Mesodermal cell (in vitro differentiated cells): Measurements from ENCODE around the gene VSIG10L2.

Source experiments
- H3K27ac ChIP-seq: 2 replicates; pipeline ENCODE4 v1.7.0; 2013; ENCODE audit warnings: mild to moderate bottlenecking, low read depth, low read length, moderate library complexity; ENCODE audit not compliant: severe bottlenecking
- H3K36me3 ChIP-seq: 2 replicates; pipeline ENCODE4 v1.7.1; 2013; ENCODE audit warnings: mild to moderate bottlenecking, low read length, moderate library complexity; ENCODE audit not compliant: control insufficient read depth, insufficient read depth
- H3K4me1 ChIP-seq: one replicate; pipeline ENCODE4 v1.7.1; 2013; ENCODE audit warnings: mild to moderate bottlenecking, low read length; ENCODE audit not compliant: insufficient read depth, control insufficient read depth, poor library complexity, severe bottlenecking
- H3K4me3 ChIP-seq: 2 replicates; pipeline ENCODE4 v1.7.0; 2013; ENCODE audit warnings: low read length, control low read depth, mild to moderate bottlenecking; ENCODE audit not compliant: insufficient read depth, poor library complexity, severe bottlenecking; ENCODE audit errors: extremely low read depth
- H3K9me3 ChIP-seq: 2 replicates; pipeline ENCODE4 v1.7.1; 2013; ENCODE audit warnings: mild to moderate bottlenecking, low read length, moderate library complexity; ENCODE audit not compliant: control insufficient read depth
- WGBS, 2 experiments: methylation state at CpG; one replicate each; pipeline ENCODE4 v1.1.5; 2013; ENCODE audit warnings: missing lambda C conversion rate in 2 of 2; ENCODE audit not compliant: insufficient coverage in 2 of 2; 5-methylcytosine and 5-hydroxymethylcytosine counted together

Gene VSIG10L2

GRCh38 chr11:125930076-125930450 lies 15.8 kb upstream of the VSIG10L2 start:
- Histone ChIP-seq H3K27ac (no peak overlapping the region), H3K4me1 (no peaks in the 10 kb centered on the region), H3K9me3 (no peaks in the 10 kb centered on the region), H3K36me3 (no peaks in the 10 kb centered on the region), H3K4me3 (no peak overlapping the region)
- WGBS, 2 experiments: 93 to 94% methylated on average over 8 to 9 of the region's 11 CpGs

GRCh38 chr11:125931116-125931515 lies 14.7 kb upstream of the VSIG10L2 start:
- WGBS, 2 experiments: 63 to 67% methylated on average over 3 of the region's 3 CpGs
- Histone ChIP-seq H3K4me1 (no peaks in the 10 kb centered on the region), H3K27ac (no peak overlapping the region), H3K9me3 (no peaks in the 10 kb centered on the region), H3K36me3 (no peaks in the 10 kb centered on the region), H3K4me3 (no peak overlapping the region)

- H3K36me3 ChIP-seq: no peaks in the 10 kb centered on the region
- H3K4me1 ChIP-seq: no peaks in the 10 kb centered on the region
- WGBS, 2 experiments: 91 to 93% methylated on average over 4 to 6 of the region's 6 CpGs
- H3K9me3 ChIP-seq: no peaks in the 10 kb centered on the region
- H3K4me3 ChIP-seq: no peak overlapping the region
- H3K27ac ChIP-seq: no peak overlapping the region
Observed at GRCh38 chr11:125931668-125932067, 14.2 kb upstream of the VSIG10L2 start.

GRCh38 chr11:125932301-125932700 lies 13.5 kb upstream of the VSIG10L2 start:
- WGBS, 2 experiments: 82 to 84% methylated on average over 5 to 8 of the region's 9 CpGs
- no peak overlapping the region for H3K4me3 ChIP-seq
- no peak overlapping the region for H3K27ac ChIP-seq
- no peaks in the 10 kb centered on the region for H3K4me1 ChIP-seq
- H3K9me3 ChIP-seq: no peaks in the 10 kb centered on the region
- no peaks in the 10 kb centered on the region for H3K36me3 ChIP-seq

- H3K9me3 ChIP-seq: no peaks in the 10 kb centered on the region
- no peaks in the 10 kb centered on the region for H3K36me3 ChIP-seq
- H3K27ac ChIP-seq: no peak overlapping the region
- WGBS, 2 experiments: 61% methylated on average over 9 to 12 of the region's 12 CpGs
- no peaks in the 10 kb centered on the region for H3K4me1 ChIP-seq
- no peak overlapping the region for H3K4me3 ChIP-seq
Observed at GRCh38 chr11:125933030-125933813, 12.6 kb upstream of the VSIG10L2 start.

- no peaks in the 10 kb centered on the region for H3K9me3 ChIP-seq
- WGBS, 2 experiments: 84 to 93% methylated on average over 6 to 8 of the region's 8 CpGs
Observed at GRCh38 chr11:125934473-125934872, 11.4 kb upstream of the VSIG10L2 start.

GRCh38 chr11:125935056-125935455 lies 10.8 kb upstream of the VSIG10L2 start:
- no peaks in the 10 kb centered on the region for H3K36me3 ChIP-seq
- H3K4me1 ChIP-seq: no peaks in the 10 kb centered on the region
- 88 to 96% methylated on average over 2 of the region's 2 CpGs for WGBS, 2 experiments
- no peak overlapping the region for H3K4me3 ChIP-seq
- H3K9me3 ChIP-seq: no peaks in the 10 kb centered on the region
- no peak overlapping the region for H3K27ac ChIP-seq

More at GRCh38 chr11:125934473-125934872, 11.4 kb upstream of the VSIG10L2 start:
- no peaks in the 10 kb centered on the region for H3K36me3 ChIP-seq
- H3K4me1 ChIP-seq: no peaks in the 10 kb centered on the region
- no peak overlapping the region for H3K27ac ChIP-seq
- no peak overlapping the region for H3K4me3 ChIP-seq

- H3K4me3 ChIP-seq: no peak overlapping the region
- no peaks in the 10 kb centered on the region for H3K36me3 ChIP-seq
- no peak overlapping the region for H3K27ac ChIP-seq
- WGBS, 2 experiments: 88 to 89% methylated on average over 12 of the region's 12 CpGs
- no peaks in the 10 kb centered on the region for H3K9me3 ChIP-seq
- no peaks in the 10 kb centered on the region for H3K4me1 ChIP-seq
Observed at GRCh38 chr11:125935618-125936199, 10.1 kb upstream of the VSIG10L2 start.

- Histone ChIP-seq H3K27ac (no peak overlapping the region), H3K9me3 (no peaks in the 10 kb centered on the region), H3K36me3 (no peaks in the 10 kb centered on the region), H3K4me3 (no peak overlapping the region), H3K4me1 (no peaks in the 10 kb centered on the region)
- WGBS, 2 experiments: 85 to 96% methylated on average over 4 to 5 of the region's 5 CpGs
Observed at GRCh38 chr11:125938418-125938817, 7.4 kb upstream of the VSIG10L2 start.

GRCh38 chr11:125939081-125939521 lies 6.7 kb upstream of the VSIG10L2 start:
- no peaks in the 10 kb centered on the region for H3K36me3 ChIP-seq
- H3K4me3 ChIP-seq: no peak overlapping the region
- 80% methylated on average over 1 of the region's 4 CpGs; no CpG with 5 or more reads in 1 of the 2 experiments for WGBS, 2 experiments

GRCh38 chr11:125940145-125940544 lies 5.7 kb upstream of the VSIG10L2 start:
- WGBS, 2 experiments: 86 to 98% methylated on average over 3 to 4 of the region's 4 CpGs
- Histone ChIP-seq H3K36me3 (no peaks in the 10 kb centered on the region), H3K9me3 (no peaks in the 10 kb centered on the region)

More at GRCh38 chr11:125939081-125939521, 6.7 kb upstream of the VSIG10L2 start:
- Histone ChIP-seq H3K27ac (no peak overlapping the region), H3K9me3 (no peaks in the 10 kb centered on the region), H3K4me1 (no peaks in the 10 kb centered on the region)

More at GRCh38 chr11:125940145-125940544, 5.7 kb upstream of the VSIG10L2 start:
- no peaks in the 10 kb centered on the region for H3K4me1 ChIP-seq
- H3K27ac ChIP-seq: no peak overlapping the region
- H3K4me3 ChIP-seq: no peak overlapping the region
